HL-60 (cell line): Measurements from ENCODE around the gene IRF3.

Experiments
- DNase-seq, 2 experiments: peaks; one replicate each; pipeline ENCODE4 v3.0.0-alpha.2; 2010 to 2020; ENCODE audit warnings: low read depth in 1 of 2, low spot score in 1 of 2
- H3K27ac ChIP-seq: fragments of 250-450 bp; sonication (Bioruptor Pico); replicated peaks from 2 replicates; pipeline ENCODE4 v1.5.1; 2020; ENCODE audit warnings: mild to moderate bottlenecking, moderate library complexity
- H3K27me3 ChIP-seq: fragments of 250-450 bp; sonication (Bioruptor Pico); 2 replicates; pipeline ENCODE4 v1.5.1; 2021; ENCODE audit warnings: mild to moderate bottlenecking, moderate library complexity; ENCODE audit not compliant: insufficient read depth, poor library complexity, severe bottlenecking
- H3K4me3 ChIP-seq: replicated peaks from 2 replicates; pipeline ENCODE4 v1.5.1; 2011; ENCODE audit warnings: mild to moderate bottlenecking, control low read depth, low read length; ENCODE audit not compliant: insufficient read depth
- CTCF ChIP-seq: IDR thresholded peaks from one replicate; pipeline ENCODE4 v1.5.1; 2011; ENCODE audit warnings: low read length, control low read depth, inconsistent platforms; ENCODE audit not compliant: insufficient read depth
- GABPA ChIP-seq: IDR thresholded peaks from 2 replicates; pipeline ENCODE4 v1.6.1; 2012; ENCODE audit warnings: low read depth
- POLR2AphosphoS5 ChIP-seq: IDR thresholded peaks from 2 replicates; pipeline ENCODE4 v1.6.1; 2012; ENCODE audit warnings: low read depth
- REST ChIP-seq: IDR thresholded peaks from 2 replicates; pipeline ENCODE4 v1.6.1; 2012; ENCODE audit warnings: low read depth; ENCODE audit not compliant: insufficient replicate concordance
- SPI1 ChIP-seq: IDR thresholded peaks from 2 replicates; pipeline ENCODE4 v1.6.1; 2012; ENCODE audit warnings: low read depth, mild to moderate bottlenecking, borderline replicate concordance

Gene IRF3

GRCh38 chr19:49679771-49680413 lies 14.2 kb upstream of the IRF3 start:
- Histone ChIP-seq H3K27ac (no peak overlapping the region), H3K27me3 (no peaks in the 10 kb centered on the region), H3K4me3 (no peak overlapping the region)
- no peak for TF ChIP-seq GABPA
- TF ChIP-seq CTCF = no peak
- no peak for TF ChIP-seq POLR2AphosphoS5
- TF ChIP-seq REST = no peak
- no peak for TF ChIP-seq SPI1
- DNase-seq = no peak

- Histone ChIP-seq H3K4me3 (peak overlapping the region; percentile 25; the same call in 1 of the 2 replicates), H3K27ac (no peak overlapping the region), H3K27me3 (no peaks in the 10 kb centered on the region)
- no peak for TF ChIP-seq SPI1
- no peak for TF ChIP-seq CTCF
- no peak for TF ChIP-seq REST
- TF ChIP-seq GABPA = no peak
- no peak for TF ChIP-seq POLR2AphosphoS5
- no peak for DNase-seq
These were observed 13.5 kb upstream of the IRF3 start for GRCh38 chr19:49678985-49679770.

DNA sequence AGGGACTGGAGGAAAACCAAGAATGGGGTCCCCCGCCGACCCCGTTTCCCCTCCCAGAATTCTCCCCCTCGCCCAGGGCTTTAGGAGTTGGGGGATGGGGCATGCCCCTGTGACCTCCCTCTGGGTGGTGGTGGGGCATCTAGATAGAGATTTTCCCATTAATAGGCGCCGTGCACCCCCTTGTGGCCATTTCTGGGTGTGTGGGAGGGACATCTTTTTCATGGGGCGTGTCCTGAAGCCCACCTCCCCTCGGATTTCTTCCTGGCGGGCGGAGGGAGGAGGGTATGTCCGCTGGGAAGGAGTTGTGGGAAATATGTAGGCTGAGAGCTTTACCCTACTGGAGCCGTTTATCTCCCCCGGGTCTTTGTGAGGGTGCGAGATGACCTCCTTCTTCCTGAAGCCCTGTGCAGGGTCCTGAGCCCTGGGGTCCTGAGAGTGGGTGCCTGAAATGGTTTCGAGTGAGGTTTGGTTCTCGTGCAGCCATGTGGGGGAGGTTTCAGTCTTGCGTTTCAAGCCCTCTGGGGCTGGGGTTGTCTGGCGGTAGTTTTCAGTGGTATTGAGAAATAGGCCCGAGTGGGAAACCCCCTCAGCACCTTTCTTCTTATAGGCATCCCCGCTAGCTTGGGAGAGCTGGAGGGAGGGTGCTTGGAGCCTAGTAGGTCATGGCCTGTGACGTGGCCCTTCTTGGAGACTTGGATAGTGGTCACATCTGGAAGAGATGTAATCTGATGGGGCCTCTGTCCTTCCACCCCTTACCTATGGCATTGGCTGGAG lies 12.4 kb upstream of the IRF3 start:
- TF ChIP-seq SPI1 (no peak), CTCF (peak; percentile 22), POLR2AphosphoS5 (no peak), GABPA (no peak), REST (no peak)
- peak in 1 of 2 experiments; percentile 78 for DNase-seq
- Histone ChIP-seq H3K27ac (peak overlapping the region; percentile 98), H3K27me3 (no peaks in the 10 kb centered on the region), H3K4me3 (peak overlapping the region; percentile 96)
